Inflammatory macrophage (primary cell): Measurements from ENCODE around the gene DRD1.
A peak's percentile ranks its signal among the peaks of the same experiment; 100 is the strongest.

ENCODE experiments used
- DNase-seq, 2 donors: peaks; one replicate each; pipeline ENCODE4 v3.0.0-alpha.2; 2020 to 2022
- total RNA-seq, 18 experiments: gene quantifications; one replicate each; lab custom pipeline; 2026; ENCODE audit warnings: mixed read lengths in 6 of 18, inconsistent platforms in 2 of 18; lab: John Stamatoyannopoulos, UW

DRD1 gene
- 0 to 0.08 (median 0) reads per million in 18 experiments for total RNA-seq

GRCh38 chr5:175444060-175444904 is at the start of gene DRD1:
TSS of gene DRD1 (minus strand) at chr5:175444182. CDS start at chr5:175443099, 1,083 bp downstream.
- peak in 1 of 2 donors; percentile 25 for DNase-seq

DNA sequence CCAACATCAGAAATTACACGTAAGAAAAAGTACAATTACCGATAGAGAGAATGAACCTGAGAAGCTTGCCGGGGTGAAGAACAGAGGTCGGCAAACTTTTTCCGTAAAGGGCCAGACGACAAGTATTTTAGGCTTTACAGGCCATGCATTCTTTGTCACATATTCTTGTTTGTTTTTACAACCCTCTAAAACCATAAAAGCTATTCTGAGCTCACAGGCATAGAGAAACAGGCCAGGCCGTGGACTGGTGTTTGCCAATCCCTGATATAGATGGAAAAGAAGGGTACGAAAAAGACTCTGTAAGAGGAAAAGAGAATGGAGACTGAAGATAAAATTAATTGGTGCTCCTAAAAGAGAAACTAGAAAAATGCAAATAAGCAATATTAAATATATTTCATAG is 49.7 kb upstream of the DRD1 start:
- no peak for DNase-seq

- no peak for DNase-seq
Measured at GRCh38 chr5:175493260-175493659, 49.3 kb upstream of the DRD1 start.

- no peak for DNase-seq
Measured at GRCh38 chr5:175491223-175491622, 47.2 kb upstream of the DRD1 start.

GRCh38 chr5:175489693-175490443 is 45.9 kb upstream of the DRD1 start:
- DNase-seq: no peak

- no peak for DNase-seq
Measured at GRCh38 chr5:175487514-175488222, 43.7 kb upstream of the DRD1 start.

- no peak for DNase-seq
Measured at GRCh38 chr5:175485631-175486030, 41.6 kb upstream of the DRD1 start.

DNA sequence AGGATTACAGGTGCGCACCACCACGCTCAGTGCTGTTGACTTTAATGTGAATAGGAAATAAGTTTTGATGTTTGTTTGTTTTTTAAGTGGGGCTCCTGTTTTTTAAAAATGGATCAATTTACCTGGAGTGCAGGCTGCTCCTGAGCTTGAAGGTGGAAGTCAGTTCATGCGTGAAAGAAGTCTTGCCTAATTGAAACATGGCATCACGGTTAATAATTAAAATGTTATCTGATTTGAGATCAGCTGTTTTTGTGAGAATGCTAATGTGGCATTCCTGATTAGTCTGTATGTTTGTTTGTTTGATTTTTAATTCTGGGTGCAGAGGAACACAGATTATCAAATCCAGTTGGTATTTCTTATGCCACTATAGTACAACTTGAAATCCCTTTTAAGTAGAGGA is 40.8 kb upstream of the DRD1 start:
- no peak for DNase-seq

DNA sequence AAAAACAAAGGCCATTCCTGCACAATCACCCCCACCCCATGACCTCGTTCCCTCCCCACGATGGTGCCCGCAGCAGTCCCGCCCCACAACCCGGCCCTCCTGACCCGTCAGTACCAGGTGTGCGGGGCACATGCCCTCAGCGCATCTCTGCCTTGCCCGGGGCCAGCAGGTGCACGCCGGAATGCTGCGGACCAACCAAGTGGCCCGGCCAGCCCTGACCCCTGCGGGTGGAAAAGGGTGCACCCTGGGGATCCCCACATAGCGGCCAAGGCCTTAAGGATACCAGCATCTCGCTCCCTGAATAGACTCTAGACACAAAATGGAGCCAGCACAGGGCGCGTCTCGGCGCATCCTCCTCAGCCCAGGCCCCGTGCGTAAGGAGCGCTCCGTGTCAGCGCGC is 40.3 kb upstream of the DRD1 start:
- DNase-seq: no peak

DNA sequence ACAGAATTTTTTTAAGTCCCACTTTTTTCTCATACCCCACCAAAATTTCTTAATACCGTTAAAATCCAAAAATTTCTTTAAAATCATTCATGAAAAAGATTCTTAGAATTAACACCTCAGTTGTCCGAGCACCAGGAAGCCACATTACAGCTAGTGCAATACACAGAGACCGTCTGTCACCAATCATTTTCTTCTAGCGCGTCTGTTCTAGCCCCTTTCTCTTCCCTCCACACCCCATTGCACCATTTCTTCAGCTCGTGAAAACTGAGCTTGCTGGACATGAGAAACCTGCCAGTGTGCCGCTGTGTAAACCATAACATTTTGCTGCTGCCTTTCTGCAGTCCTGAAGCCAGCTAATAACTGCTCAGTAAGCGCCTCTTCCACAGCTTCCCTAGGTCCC is 39.4 kb upstream of the DRD1 start:
- DNase-seq: no peak

DNA sequence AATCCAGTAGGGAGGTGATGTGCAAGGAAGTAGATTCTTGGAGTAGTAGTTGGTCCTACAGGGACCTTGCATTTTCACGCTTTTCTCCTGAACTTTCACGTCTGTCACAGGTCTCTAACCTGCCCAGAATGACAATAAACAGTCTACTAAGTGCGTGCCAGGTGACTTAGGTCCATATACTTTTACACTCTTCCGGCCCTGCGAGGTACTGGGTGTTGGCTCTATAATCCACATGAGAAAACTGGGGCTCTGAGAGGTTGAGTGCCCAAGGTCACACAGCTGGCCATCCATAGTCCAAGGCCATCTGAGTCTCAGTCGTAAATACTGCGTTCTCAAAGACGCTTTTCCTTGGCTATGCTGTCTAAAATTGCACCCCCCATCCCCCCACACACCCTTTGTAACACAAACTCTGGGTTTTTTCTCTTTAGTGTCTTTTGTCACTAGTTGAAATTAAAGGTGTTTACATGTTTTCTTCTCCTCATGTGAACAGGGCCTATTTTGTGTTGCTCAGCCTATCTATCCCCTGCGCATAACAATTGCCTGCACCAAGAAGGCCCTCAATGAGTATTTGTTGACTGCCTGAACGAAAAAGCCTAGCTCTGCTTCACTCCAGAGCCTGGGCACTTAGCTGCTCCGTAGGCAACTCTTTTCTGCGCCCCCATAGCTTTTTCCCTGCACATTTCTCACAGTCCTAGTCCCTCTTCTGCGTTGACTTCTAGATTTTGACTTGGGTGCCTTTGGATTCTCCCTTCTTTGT is 35.3 kb upstream of the DRD1 start:
- DNase-seq: no peak

- DNase-seq: peak; percentile 61 to 62
Measured at GRCh38 chr5:175478384-175479124, 34.6 kb upstream of the DRD1 start, which contains the start of gene SFXN1. TSS of gene SFXN1 (plus strand) at chr5:175478560. CDS start at chr5:175492104, 13,544 bp downstream.

DNA sequence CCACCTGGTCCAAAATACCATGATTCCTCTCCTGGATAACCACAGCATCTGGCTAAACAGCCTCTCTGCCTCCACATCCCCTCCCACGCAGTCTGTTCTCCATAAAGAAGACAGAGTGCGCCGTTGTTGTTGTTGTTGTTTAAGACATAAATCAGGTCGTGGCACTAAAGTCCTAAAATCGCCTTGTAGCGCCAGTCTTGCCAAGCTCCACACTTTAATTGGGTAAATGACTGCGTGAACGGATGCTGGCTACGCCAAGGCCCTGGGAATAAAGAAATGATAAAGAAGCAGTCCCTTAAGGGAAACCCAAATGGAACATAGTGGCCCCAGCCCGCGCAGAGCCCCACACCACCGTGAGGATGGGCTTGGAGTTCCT is 34.0 kb upstream of the DRD1 start:
- peak in 1 of 2 donors; percentile 11 for DNase-seq

GRCh38 chr5:175477440-175477839 is 33.5 kb upstream of the DRD1 start:
- no peak for DNase-seq

DNA sequence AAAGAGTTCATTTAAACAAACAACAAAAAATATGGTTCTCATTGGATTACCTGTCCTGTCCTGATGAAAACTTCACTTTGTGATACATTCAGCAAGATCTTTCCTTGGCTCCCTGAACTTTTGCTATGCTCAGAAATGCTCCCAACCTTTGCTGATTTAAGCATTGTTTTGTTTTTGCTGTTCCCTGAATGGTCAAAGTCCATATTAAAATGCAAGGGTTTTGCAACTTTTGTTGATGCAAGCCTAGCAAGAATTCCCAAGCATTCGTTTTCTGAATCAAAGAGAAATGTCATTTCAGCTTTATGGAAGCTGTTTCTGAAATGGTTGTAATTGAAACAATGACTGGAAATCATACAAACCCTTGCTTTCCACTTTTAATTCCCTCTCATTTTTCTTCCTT is 31.3 kb upstream of the DRD1 start:
- no peak for DNase-seq

- DNase-seq: no peak
Measured at GRCh38 chr5:175472378-175472777, 28.4 kb upstream of the DRD1 start.

GRCh38 chr5:175471628-175472027 is 27.6 kb upstream of the DRD1 start:
- DNase-seq: no peak

GRCh38 chr5:175471196-175471595 is 27.2 kb upstream of the DRD1 start:
- no peak for DNase-seq

GRCh38 chr5:175470781-175471180 is 26.8 kb upstream of the DRD1 start:
- no peak for DNase-seq

DNA sequence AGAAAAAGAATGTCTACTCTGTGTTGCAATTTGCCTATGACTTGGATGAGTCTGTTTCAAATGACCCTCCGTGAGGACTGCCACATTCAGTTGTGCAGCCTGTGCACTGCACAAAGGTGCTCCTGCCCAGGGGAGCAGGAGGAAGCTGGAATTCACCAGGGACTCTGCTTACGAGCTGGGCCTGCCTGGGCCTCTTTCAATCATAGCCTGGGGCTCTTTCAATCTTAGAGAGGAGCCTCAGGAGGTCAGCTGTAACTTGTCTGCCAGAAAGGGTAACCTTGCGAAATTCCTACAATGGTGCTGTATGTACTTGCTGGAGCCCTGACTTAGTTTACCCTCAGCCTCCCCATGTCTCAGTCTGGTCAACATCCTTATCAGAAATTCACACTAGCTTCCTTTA is 25.9 kb upstream of the DRD1 start:
- DNase-seq: no peak

- no peak for DNase-seq
Measured at GRCh38 chr5:175468892-175469291, 24.9 kb upstream of the DRD1 start.
